HepG2 (cell line): ENCODE results near the gene RUSC1. TPM values are rescaled to one million over a fixed set of nuclear protein-coding genes. Genes with fewer than 3 reads are reported as not detected.
A peak's percentile ranks its signal among the peaks of the same experiment; 100 is the strongest.
"Not testable (repeated sequence)": the region's sequence is repeated elsewhere in the genome, so short reads cannot be mapped to it uniquely, and the experiment has no call there.

Experiments used
- ATAC-seq: fragments of 200-7000 bp; cut with Tn5 transposase; 3 replicates; pipeline ENCODE4 v1.9.1; 2020; ENCODE audit warnings: mild to moderate bottlenecking, moderate library complexity
- BruUV-seq: library from RNA; stranded (reverse); fragments of 400-500 nt; replicated peaks from 2 replicates; lab custom pipeline; 2021; lab: Mats Ljungman, UMichigan
- CTCF ChIA-PET: fragments of 300-600 bp; formaldehyde crosslinking; extraction: SDS; loops from one replicate; lab custom pipeline; 2021; ENCODE audit warnings: low total read pairs, inconsistent platforms, low intra/inter-chr PET ratio; lab: Yijun Ruan, JAX
- POLR2A ChIA-PET: fragments of 350-600 bp; sonication (Branson Sonifier 250); formaldehyde crosslinking; loops from one replicate; lab custom pipeline; 2020; ENCODE audit warnings: antibody characterized with exemption, inconsistent platforms; lab: Yijun Ruan, JAX
- DNase-seq: peaks from one replicate; pipeline ENCODE4 v3.0.0-alpha.2; 2015; ENCODE audit warnings: low spot score
- FAIRE-seq: peaks from 3 replicates; lab custom pipeline; 2011; peaks lifted over from hg19 to GRCh38; lab: Jason Lieb, UNC
- H2AFZ ChIP-seq: one replicate; pipeline ENCODE4 v1.6.1; 2011; ENCODE audit warnings: low read length, inconsistent platforms
- H3K27ac ChIP-seq: fragments of 300-600 bp; 3 replicates; pipeline ENCODE4 v1.8.0; 2011; ENCODE audit warnings: mixed run types, mild to moderate bottlenecking, mixed read lengths, low read length, inconsistent platforms; ENCODE audit not compliant: insufficient read depth; ENCODE audit errors: extremely low read length
- H3K27me3 ChIP-seq, 2 experiments: fragments of 200-600 bp in 1 of 2; 2 replicates in 1 of 2; 3 replicates in 1 of 2; pipeline versions ENCODE4 v1.6.0 to v1.8.0; 2011; ENCODE audit warnings: low read length in 2 of 2, mild to moderate bottlenecking in 2 of 2, moderate library complexity in 2 of 2, inconsistent platforms in 1 of 2; ENCODE audit not compliant: insufficient read depth in 2 of 2, control insufficient read depth in 1 of 2
- H3K36me3 ChIP-seq, 2 experiments: fragments of 200-600 bp in 1 of 2; replicated peaks in 1 of 2; 2 replicates in 1 of 2; 3 replicates in 1 of 2; pipeline versions ENCODE4 v1.5.1 to v1.8.0; 2011; ENCODE audit warnings: low read length in 2 of 2, inconsistent platforms in 1 of 2; ENCODE audit not compliant: insufficient read depth in 2 of 2, control insufficient read depth in 1 of 2
- H3K4me1 ChIP-seq: 2 replicates; pipeline ENCODE4 v1.5.1; 2012; ENCODE audit warnings: low read length, inconsistent platforms; ENCODE audit not compliant: insufficient read depth
- H3K4me2 ChIP-seq: 2 replicates; pipeline ENCODE4 v1.6.0; 2011; ENCODE audit warnings: low read depth, low read length, inconsistent platforms
- H3K4me3 ChIP-seq, 3 experiments: fragments of 200-600 bp in 1 of 3; sonication (generic), shearing (Covaris generic) in 1 of 3; replicated peaks in 1 of 3; 2 replicates each; pipeline ENCODE4 v1.5.1; 2011 to 2016; ENCODE audit warnings: low read length in 3 of 3, inconsistent platforms in 2 of 3, low read depth in 2 of 3, mild to moderate bottlenecking in 2 of 3, control low read depth in 1 of 3, mixed read lengths in 1 of 3; ENCODE audit not compliant: insufficient read depth in 1 of 3
- H3K79me2 ChIP-seq: one replicate; pipeline ENCODE4 v1.6.1; 2011; ENCODE audit warnings: low read length, inconsistent platforms; ENCODE audit not compliant: insufficient read depth
- H3K9ac ChIP-seq: 2 replicates; pipeline ENCODE4 v1.6.0; 2011; ENCODE audit warnings: mild to moderate bottlenecking, low read depth, low read length, inconsistent platforms; ENCODE audit not compliant: insufficient read depth
- H3K9me3 ChIP-seq: 2 replicates; pipeline ENCODE4 v1.5.1; 2012; ENCODE audit warnings: mild to moderate bottlenecking, low read length
- H4K20me1 ChIP-seq: 2 replicates; pipeline ENCODE4 v1.6.0; 2011; ENCODE audit warnings: inconsistent platforms, mild to moderate bottlenecking, low read length, moderate library complexity; ENCODE audit not compliant: insufficient read depth
- ETS1 ChIP-seq: sonication (generic); formaldehyde crosslinking; IDR thresholded peaks from 2 replicates; pipeline ENCODE4 v1.4.0; 2020; ENCODE audit warnings: missing genetic modification reagents
- FOXC1 ChIP-seq: sonication (generic); formaldehyde crosslinking; IDR thresholded peaks from 2 replicates; pipeline ENCODE4 v1.8.0; 2022; ENCODE audit warnings: mild to moderate bottlenecking, missing genetic modification reagents, borderline replicate concordance
- HNRNPL ChIP-seq: fragments of 200-400 bp; formaldehyde crosslinking; IDR thresholded peaks from 2 replicates; pipeline ENCODE4 v1.6.1; 2017; ENCODE audit warnings: mild to moderate bottlenecking, low read depth, low read length
- NCOA2 ChIP-seq: sonication (generic); formaldehyde crosslinking; IDR thresholded peaks from 2 replicates; pipeline ENCODE4 v1.8.0; 2022; ENCODE audit warnings: inconsistent platforms
- POLR2A ChIP-seq, 2 experiments: IDR thresholded peaks; 2 replicates each; pipeline ENCODE4 v1.6.1; 2011; ENCODE audit warnings: low read depth in 2 of 2, low read length in 2 of 2, mild to moderate bottlenecking in 1 of 2, moderate library complexity in 1 of 2; ENCODE audit not compliant: insufficient read depth in 1 of 2
- RBFOX2 ChIP-seq: fragments of 200-400 bp; formaldehyde crosslinking; IDR thresholded peaks from 2 replicates; pipeline ENCODE4 v1.6.1; 2017; ENCODE audit warnings: low read depth, mild to moderate bottlenecking, low read length
- SOX13 ChIP-seq, 3 experiments: fragments of 450-650 bp in 1 of 3; sonication (generic) in 1 of 3; formaldehyde crosslinking in 1 of 3; IDR thresholded peaks in 2 of 3; conservative IDR thresholded peaks in 1 of 3; 2 replicates each; pipeline versions ENCODE4 v1.5.0 to v1.6.1; 2016 to 2020; ENCODE audit warnings: antibody characterized with exemption in 1 of 3, mild to moderate bottlenecking in 1 of 3, missing compliant biosample characterization in 1 of 3, missing genetic modification reagents in 1 of 3, moderate library complexity in 1 of 3
- ZBTB14 ChIP-seq: sonication (generic); formaldehyde crosslinking; IDR thresholded peaks from 2 replicates; pipeline ENCODE4 v1.4.0; 2020; ENCODE audit warnings: missing genetic modification reagents
- ZBTB7A ChIP-seq: sonication (generic); formaldehyde crosslinking; IDR thresholded peaks from 2 replicates; pipeline ENCODE4 v1.8.0; 2022; ENCODE audit warnings: mild to moderate bottlenecking, missing genetic modification reagents
- ZGPAT ChIP-seq: IDR thresholded peaks from 2 replicates; pipeline ENCODE4 v1.6.1; 2016; ENCODE audit warnings: mild to moderate bottlenecking
- ZNF781 ChIP-seq: sonication (generic); formaldehyde crosslinking; IDR thresholded peaks from 2 replicates; pipeline ENCODE4 v1.5.1; 2020; ENCODE audit warnings: borderline replicate concordance, mild to moderate bottlenecking, missing genetic modification reagents; ENCODE audit errors: not compliant biosample characterization
- ZNF841 ChIP-seq: sonication (generic); formaldehyde crosslinking; IDR thresholded peaks from 2 replicates; pipeline ENCODE4 v1.8.1; 2023; ENCODE audit warnings: missing genetic modification reagents, borderline replicate concordance
- WGBS: methylation state at CpG from one replicate; pipeline ENCODE4 v1.1.6; 2017; ENCODE audit warnings: low lambda C conversion rate; 5-methylcytosine and 5-hydroxymethylcytosine counted together
- in situ Hi-C: cut with HindIII; loops from 2 replicates; pipeline ENCODE4 v1.10.0; 2017; ENCODE audit warnings: low pct_unique_long_range_greater_than_20kb; ENCODE audit not compliant: extremely low pct_ligation_motif_present
- intact Hi-C: fragments of 100-400 bp; cut with micrococcal nuclease; formaldehyde crosslinking; loops from one replicate; pipeline ENCODE4 v1.10.0; 2022; ENCODE audit not compliant: unreplicated experiment
- polyA plus RNA-seq, 8 experiments: library from polyadenylated mRNA; depleted of rRNA in 3 of 8; stranded (reverse) in 7 of 8; unstranded in 1 of 8; fragments of >200 nt; fragmentation: Illumina TruSeq in 4 of 8; extraction: Trizol in 4 of 8; gene quantifications; 2 replicates each; pipeline versions ENCODE4 v1.2.1 to v1.2.3, GENCODE V29; 2011 to 2016; ENCODE audit warnings: low read depth in 4 of 8, missing spikeins in 1 of 8, mixed read lengths in 1 of 8; ENCODE audit not compliant: insufficient read depth in 1 of 8
- total RNA-seq, 5 experiments: library from RNA; depleted of rRNA; stranded (reverse); fragments of >200 nt; fragmentation: Illumina TruSeq; extraction: Trizol; gene quantifications; 2 replicates each; pipeline ENCODE4 v1.2.3, GENCODE V29; 2016; ENCODE audit warnings: low read depth in 1 of 5

Gene RUSC1
- total and polyA plus RNA-seq, 2 of the 13 experiments (the other 11 are each of a cell fraction or from before 2014, with no cell fraction given) = 18.7 to 20.4 TPM

- no peak for TF ChIP-seq ZBTB14 (CRISPR knock-in tag)
- no peak for TF ChIP-seq ZNF841 (CRISPR knock-in tag)
- TF ChIP-seq ZNF781 (CRISPR knock-in tag) = no peak
- no peak for TF ChIP-seq SOX13 (IDR thresholded peaks at IDR 0.05)
- TF ChIP-seq SOX13 (CRISPR knock-in tag; conservative IDR thresholded peaks at IDR 0.05 in 1 of 2, IDR thresholded peaks at IDR 0.05 in 1 of 2) = no peak
- no peak for TF ChIP-seq ETS1 (CRISPR knock-in tag)
- TF ChIP-seq HNRNPL = 0 out of 2 replicates have a peak, but pooled peaks have one; percentile 49
- TF ChIP-seq NCOA2 (CRISPR knock-in tag) = no peak
- TF ChIP-seq FOXC1 = no peak
- TF ChIP-seq ZGPAT (CRISPR knock-in tag) = no peak
- 0 out of 4 replicates have a peak, but pooled peaks of 1 of the 2 experiments have one; percentile 14 for TF ChIP-seq POLR2A (IDR thresholded peaks at IDR 0.05; ENCODE audit: insufficient read depth in 1 of 2, low read depth in 2 of 2, low read length in 2 of 2)
- no peak for TF ChIP-seq ZBTB7A (CRISPR knock-in tag)
- peak; percentile 32; the same call in 1 of the 2 replicates for TF ChIP-seq RBFOX2
Observed at GRCh38 chr1:155287987-155288543, 32.6 kb upstream of the RUSC1 start (continued).

- ATAC-seq, BruUV-seq, POLR2A ChIA-PET: not testable (repeated sequence)
Observed at GRCh38 chr1:155291006-155291405, 29.7 kb upstream of the RUSC1 start.

More at GRCh38 chr1:155291006-155291405, 29.7 kb upstream of the RUSC1 start:
- H3K27me3 ChIP-seq, H3K4me3 ChIP-seq, H3K79me2 ChIP-seq, H3K27ac ChIP-seq, H2AFZ ChIP-seq, H3K4me2 ChIP-seq, DNase-seq, CTCF ChIA-PET, FAIRE-seq, in situ Hi-C loops, intact Hi-C loops, H4K20me1 ChIP-seq, H3K9me3 ChIP-seq, H3K9ac ChIP-seq: not testable (repeated sequence)
- Histone ChIP-seq H3K4me1 (peaks cover 19% of the 10 kb centered on the region), H3K36me3 (peaks cover 0 to 12% of the 10 kb centered on the region in 2 experiments; a peak in 3 of 5 replicates)
- 95% methylated on average over 10 of the region's 10 CpGs for WGBS
